ENCODE data around the gene LRRC46.

Gene LRRC46

DNA sequence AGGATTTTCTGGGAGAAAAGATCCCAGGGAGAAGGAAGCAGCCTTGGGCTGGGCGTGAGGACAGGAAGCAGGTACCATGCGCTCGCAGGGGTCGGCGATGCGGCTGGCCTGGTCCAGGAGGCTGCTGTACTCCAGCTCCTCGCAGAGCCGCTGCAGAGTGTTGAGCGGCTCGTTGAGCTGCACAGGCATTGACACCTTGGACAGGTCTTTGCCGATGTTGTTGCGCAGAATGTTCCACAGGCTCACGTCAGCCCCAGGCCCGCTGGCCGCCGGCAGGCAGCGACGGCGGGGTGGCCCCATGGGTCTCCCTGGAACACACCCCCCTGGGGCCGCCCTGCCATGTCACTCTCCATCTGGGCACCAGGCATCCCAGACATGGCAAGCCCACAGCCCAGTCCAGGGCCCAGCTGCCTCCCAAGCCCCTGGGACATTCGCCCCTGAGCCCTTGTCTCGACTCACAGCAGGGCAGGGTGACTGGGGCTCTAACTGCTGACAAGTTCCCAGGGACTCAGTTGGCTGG is 17.9 kb upstream of the LRRC46 start:
- ATAC-seq, result no peak
- no peak for TF ChIP-seq TOX (CRISPR knock-in tag; IDR thresholded peaks at IDR 0.05; ENCODE audit: borderline replicate concordance)
- TF ChIP-seq ZFP30 (CRISPR knock-in tag; IDR thresholded peaks at IDR 0.05), result no peak
- TF ChIP-seq, protein P1, sequence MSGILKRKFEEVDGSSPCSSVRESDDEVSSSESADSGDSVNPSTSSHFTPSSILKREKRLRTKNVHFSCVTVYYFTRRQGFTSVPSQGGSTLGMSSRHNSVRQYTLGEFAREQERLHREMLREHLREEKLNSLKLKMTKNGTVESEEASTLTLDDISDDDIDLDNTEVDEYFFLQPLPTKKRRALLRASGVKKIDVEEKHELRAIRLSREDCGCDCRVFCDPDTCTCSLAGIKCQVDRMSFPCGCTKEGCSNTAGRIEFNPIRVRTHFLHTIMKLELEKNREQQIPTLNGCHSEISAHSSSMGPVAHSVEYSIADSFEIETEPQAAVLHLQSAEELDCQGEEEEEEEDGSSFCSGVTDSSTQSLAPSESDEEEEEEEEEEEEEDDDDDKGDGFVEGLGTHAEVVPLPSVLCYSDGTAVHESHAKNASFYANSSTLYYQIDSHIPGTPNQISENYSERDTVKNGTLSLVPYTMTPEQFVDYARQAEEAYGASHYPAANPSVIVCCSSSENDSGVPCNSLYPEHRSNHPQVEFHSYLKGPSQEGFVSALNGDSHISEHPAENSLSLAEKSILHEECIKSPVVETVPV (CRISPR knock-in tag; IDR thresholded peaks at IDR 0.05), result no peak
- TF ChIP-seq ZNF70 (CRISPR knock-in tag; IDR thresholded peaks at IDR 0.05), result no peak
- TF ChIP-seq BACH2 (CRISPR knock-in tag; IDR thresholded peaks at IDR 0.05; ENCODE audit: borderline replicate concordance), result no peak
- no peak for TF ChIP-seq SNAI2 (CRISPR knock-in tag; IDR thresholded peaks at IDR 0.05)
- TF ChIP-seq ARNTL (CRISPR knock-in tag; IDR thresholded peaks at IDR 0.05; ENCODE audit: borderline replicate concordance, low read depth), result no peak
- TF ChIP-seq OSR1 (CRISPR knock-in tag; IDR thresholded peaks at IDR 0.05), result no peak

DNA sequence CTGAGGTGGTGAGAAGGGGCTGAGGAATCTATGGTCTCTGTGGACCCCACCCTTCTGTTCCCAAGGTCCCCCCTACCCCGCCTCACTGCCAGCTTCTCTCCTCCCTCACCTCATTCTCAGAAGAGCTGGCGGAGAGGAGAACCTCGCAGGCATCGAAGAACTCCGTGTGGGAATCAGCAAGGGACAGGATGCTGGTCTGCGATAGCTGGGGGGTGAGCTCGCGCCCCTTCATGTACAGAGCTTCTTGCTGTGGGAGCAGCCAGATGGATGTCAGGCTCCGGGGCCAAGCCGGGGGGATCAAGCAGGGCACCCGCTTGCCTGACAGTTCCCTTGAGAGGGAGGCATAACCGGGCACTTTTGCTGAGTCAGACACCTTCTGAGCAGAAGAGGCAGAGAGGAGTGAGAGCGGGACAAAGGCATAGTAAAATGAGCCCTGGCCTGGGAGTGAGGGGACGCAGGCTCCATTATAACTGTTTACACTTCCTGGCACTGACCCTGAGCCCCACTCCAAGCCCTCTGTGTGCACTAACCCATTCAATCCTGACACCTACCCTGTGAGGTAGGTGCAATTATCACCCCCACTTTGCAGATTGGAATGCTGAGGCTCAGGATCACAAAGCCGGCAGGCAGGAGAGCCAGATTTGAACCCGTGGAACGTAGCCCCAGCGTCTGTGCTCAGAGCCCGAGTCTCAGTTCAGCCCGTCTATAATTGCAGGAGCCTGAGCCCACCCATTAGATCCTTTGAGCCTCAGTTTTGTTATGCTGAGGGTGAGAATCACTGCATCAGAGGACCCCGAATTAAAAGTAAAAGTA is 16.2 kb upstream of the LRRC46 start:
- TF ChIP-seq CSDC2 (CRISPR knock-in tag; IDR thresholded peaks at IDR 0.05) (no peak), ZC3H10 (CRISPR knock-in tag; IDR thresholded peaks at IDR 0.05) (no peak), ZNF70 (CRISPR knock-in tag; IDR thresholded peaks at IDR 0.05) (no peak), ZFP3 (CRISPR knock-in tag; IDR thresholded peaks at IDR 0.05) (no peak), ARNTL (CRISPR knock-in tag; IDR thresholded peaks at IDR 0.05; ENCODE audit: borderline replicate concordance, low read depth) (no peak), ISL1 (CRISPR knock-in tag; IDR thresholded peaks at IDR 0.05) (no peak)
- TF ChIP-seq, protein P2, sequence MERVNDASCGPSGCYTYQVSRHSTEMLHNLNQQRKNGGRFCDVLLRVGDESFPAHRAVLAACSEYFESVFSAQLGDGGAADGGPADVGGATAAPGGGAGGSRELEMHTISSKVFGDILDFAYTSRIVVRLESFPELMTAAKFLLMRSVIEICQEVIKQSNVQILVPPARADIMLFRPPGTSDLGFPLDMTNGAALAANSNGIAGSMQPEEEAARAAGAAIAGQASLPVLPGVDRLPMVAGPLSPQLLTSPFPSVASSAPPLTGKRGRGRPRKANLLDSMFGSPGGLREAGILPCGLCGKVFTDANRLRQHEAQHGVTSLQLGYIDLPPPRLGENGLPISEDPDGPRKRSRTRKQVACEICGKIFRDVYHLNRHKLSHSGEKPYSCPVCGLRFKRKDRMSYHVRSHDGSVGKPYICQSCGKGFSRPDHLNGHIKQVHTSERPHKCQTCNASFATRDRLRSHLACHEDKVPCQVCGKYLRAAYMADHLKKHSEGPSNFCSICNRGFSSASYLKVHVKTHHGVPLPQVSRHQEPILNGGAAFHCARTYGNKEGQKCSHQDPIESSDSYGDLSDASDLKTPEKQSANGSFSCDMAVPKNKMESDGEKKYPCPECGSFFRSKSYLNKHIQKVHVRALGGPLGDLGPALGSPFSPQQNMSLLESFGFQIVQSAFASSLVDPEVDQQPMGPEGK (CRISPR knock-in tag; IDR thresholded peaks at IDR 0.05; ENCODE audit: borderline replicate concordance), result no peak
- TF ChIP-seq, protein P3, sequence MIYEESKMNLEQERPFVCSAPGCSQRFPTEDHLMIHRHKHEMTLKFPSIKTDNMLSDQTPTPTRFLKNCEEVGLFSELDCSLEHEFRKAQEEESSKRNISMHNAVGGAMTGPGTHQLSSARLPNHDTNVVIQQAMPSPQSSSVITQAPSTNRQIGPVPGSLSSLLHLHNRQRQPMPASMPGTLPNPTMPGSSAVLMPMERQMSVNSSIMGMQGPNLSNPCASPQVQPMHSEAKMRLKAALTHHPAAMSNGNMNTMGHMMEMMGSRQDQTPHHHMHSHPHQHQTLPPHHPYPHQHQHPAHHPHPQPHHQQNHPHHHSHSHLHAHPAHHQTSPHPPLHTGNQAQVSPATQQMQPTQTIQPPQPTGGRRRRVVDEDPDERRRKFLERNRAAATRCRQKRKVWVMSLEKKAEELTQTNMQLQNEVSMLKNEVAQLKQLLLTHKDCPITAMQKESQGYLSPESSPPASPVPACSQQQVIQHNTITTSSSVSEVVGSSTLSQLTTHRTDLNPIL (CRISPR knock-in tag; IDR thresholded peaks at IDR 0.05; ENCODE audit: low read depth), result no peak
- no peak for ATAC-seq

DNA sequence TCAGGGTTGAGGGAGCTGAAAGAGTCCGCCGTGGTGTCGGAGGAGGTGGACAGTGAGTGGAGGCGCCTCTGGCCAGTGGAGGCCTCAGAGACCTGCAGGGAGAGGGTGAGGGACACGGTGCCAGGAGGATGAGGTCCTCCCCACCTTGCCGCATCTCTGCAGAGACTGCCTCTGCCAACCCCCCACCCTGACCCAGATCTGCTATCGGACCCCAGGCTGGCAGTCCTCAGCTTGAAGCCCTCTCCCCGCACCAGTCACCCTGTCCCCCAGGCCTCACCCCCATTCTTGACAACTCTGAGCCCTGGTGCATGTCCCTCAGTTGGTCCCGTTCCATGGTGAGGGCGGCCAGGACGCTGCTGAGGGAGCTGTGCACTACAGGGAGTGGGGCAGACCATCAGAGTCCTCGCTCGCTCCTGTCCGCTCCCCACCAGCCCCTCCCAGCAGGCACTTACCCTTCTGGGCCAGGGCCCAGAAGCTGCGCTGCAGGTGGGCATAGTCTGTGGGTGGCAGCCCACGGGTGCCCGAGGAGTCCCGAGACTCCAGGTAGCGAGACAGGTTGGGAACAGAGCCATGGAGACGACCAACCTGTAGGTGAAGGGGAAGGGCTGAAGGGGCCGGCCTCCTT is 15.2 kb upstream of the LRRC46 start:
- TF ChIP-seq PPARA (CRISPR knock-in tag; IDR thresholded peaks at IDR 0.05; ENCODE audit: borderline replicate concordance), result no peak
- no peak for TF ChIP-seq SNAI2 (CRISPR knock-in tag; IDR thresholded peaks at IDR 0.05)
- TF ChIP-seq ZFP3 (CRISPR knock-in tag; IDR thresholded peaks at IDR 0.05), result no peak
- TF ChIP-seq ZNF565 (CRISPR knock-in tag; conservative IDR thresholded peaks at IDR 0.05; ENCODE audit: low read depth), result no peak
- TF ChIP-seq OSR1 (CRISPR knock-in tag; IDR thresholded peaks at IDR 0.05), result no peak
- no peak for ATAC-seq

DNA sequence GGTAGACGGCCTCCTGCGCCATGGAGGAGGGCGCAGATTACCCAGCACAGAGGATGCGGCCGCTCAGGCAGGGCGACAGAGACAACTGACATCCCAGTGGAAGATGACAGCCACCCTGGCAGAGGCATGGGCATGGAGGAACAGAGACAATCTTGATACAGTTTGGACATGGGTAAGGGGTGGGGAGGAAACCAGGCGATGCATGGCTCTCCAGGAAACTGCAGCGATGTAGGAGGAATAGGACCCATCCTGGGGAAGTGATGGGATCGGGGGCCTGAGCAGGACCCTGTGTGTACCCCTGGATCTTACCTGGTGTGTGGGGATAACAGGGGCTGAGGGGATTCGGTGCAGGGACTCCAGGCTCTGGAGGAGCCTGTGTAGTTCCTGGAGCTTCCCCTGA is 14.5 kb upstream of the LRRC46 start:
- TF ChIP-seq ZNF565 (CRISPR knock-in tag; conservative IDR thresholded peaks at IDR 0.05; ENCODE audit: low read depth) (no peak), ARNTL (CRISPR knock-in tag; IDR thresholded peaks at IDR 0.05; ENCODE audit: borderline replicate concordance, low read depth) (no peak), SNAI2 (CRISPR knock-in tag; IDR thresholded peaks at IDR 0.05) (no peak), BACH2 (CRISPR knock-in tag; IDR thresholded peaks at IDR 0.05; ENCODE audit: borderline replicate concordance) (no peak), CSDC2 (CRISPR knock-in tag; IDR thresholded peaks at IDR 0.05) (no peak), TOX (CRISPR knock-in tag; IDR thresholded peaks at IDR 0.05; ENCODE audit: borderline replicate concordance) (no peak), ZNF70 (CRISPR knock-in tag; IDR thresholded peaks at IDR 0.05) (no peak), OSR1 (CRISPR knock-in tag; IDR thresholded peaks at IDR 0.05) (no peak), RARB (CRISPR knock-in tag; IDR thresholded peaks at IDR 0.05) (no peak)
- TF ChIP-seq, protein P4, sequence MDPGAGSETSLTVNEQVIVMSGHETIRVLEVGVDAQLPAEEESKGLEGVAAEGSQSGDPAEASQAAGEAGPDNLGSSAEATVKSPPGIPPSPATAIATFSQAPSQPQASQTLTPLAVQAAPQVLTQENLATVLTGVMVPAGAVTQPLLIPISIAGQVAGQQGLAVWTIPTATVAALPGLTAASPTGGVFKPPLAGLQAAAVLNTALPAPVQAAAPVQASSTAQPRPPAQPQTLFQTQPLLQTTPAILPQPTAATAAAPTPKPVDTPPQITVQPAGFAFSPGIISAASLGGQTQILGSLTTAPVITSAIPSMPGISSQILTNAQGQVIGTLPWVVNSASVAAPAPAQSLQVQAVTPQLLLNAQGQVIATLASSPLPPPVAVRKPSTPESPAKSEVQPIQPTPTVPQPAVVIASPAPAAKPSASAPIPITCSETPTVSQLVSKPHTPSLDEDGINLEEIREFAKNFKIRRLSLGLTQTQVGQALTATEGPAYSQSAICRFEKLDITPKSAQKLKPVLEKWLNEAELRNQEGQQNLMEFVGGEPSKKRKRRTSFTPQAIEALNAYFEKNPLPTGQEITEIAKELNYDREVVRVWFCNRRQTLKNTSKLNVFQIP (CRISPR knock-in tag; IDR thresholded peaks at IDR 0.05; ENCODE audit: borderline replicate concordance, low read depth), result no peak
- no peak for ATAC-seq
